MV-4-11 (cell line): ENCODE results near the gene DNAH6.
"Not testable (repeated sequence)": the region's sequence is repeated elsewhere in the genome, so short reads cannot be mapped to it uniquely, and the experiment has no call there.

Experiments
- DNase-seq: peaks from one replicate; lab custom pipeline; 2025; lab: John Stamatoyannopoulos, UW

Gene DNAH6

GRCh38 chr2:84497285-84497684 is 19.0 kb upstream of the DNAH6 start:
- DNase-seq, result no peak

GRCh38 chr2:84498150-84498799 is 18.0 kb upstream of the DNAH6 start:
- DNase-seq, result no peak

GRCh38 chr2:84511024-84511423 is 5.3 kb upstream of the DNAH6 start:
- not testable (repeated sequence) for DNase-seq

GRCh38 chr2:84515788-84516187 is 510 bp upstream of the DNAH6 start:
- no peak for DNase-seq

- no peak for DNase-seq
These were observed 3.1 kb downstream of the DNAH6 start for GRCh38 chr2:84519332-84519957.

GRCh38 chr2:84526562-84526961 is 10.3 kb downstream of the DNAH6 start:
- DNase-seq, result no peak

GRCh38 chr2:84527137-84528129 is 11.1 kb downstream of the DNAH6 start:
- DNase-seq, result no peak

GRCh38 chr2:84532291-84532690 is 16.0 kb downstream of the DNAH6 start:
- DNase-seq, result no peak

- DNase-seq, result no peak
These were observed 17.9 kb downstream of the DNAH6 start for GRCh38 chr2:84534225-84534624.

GRCh38 chr2:84537251-84537650 is 21.0 kb downstream of the DNAH6 start:
- no peak for DNase-seq

- no peak for DNase-seq
These were observed 23.4 kb downstream of the DNAH6 start for GRCh38 chr2:84539729-84540128.

- DNase-seq, result no peak
These were observed 28.7 kb downstream of the DNAH6 start for GRCh38 chr2:84545005-84545404.

GRCh38 chr2:84546551-84546950 is 30.3 kb downstream of the DNAH6 start:
- DNase-seq, result no peak

GRCh38 chr2:84548303-84548702 is 32.0 kb downstream of the DNAH6 start:
- no peak for DNase-seq

- no peak for DNase-seq
These were observed 34.6 kb downstream of the DNAH6 start for GRCh38 chr2:84550916-84551315.

GRCh38 chr2:84551526-84551925 is 35.2 kb downstream of the DNAH6 start:
- DNase-seq, result not testable (repeated sequence)

- DNase-seq, result no peak
These were observed 39.9 kb downstream of the DNAH6 start for GRCh38 chr2:84556190-84556589.

GRCh38 chr2:84559838-84560237 is 43.5 kb downstream of the DNAH6 start:
- no peak for DNase-seq

- DNase-seq, result no peak
These were observed 63.4 kb downstream of the DNAH6 start for GRCh38 chr2:84579661-84580060.

GRCh38 chr2:84603911-84604310 is 87.6 kb downstream of the DNAH6 start:
- DNase-seq, result no peak

GRCh38 chr2:84613082-84613481 is 96.8 kb downstream of the DNAH6 start:
- DNase-seq, result no peak

GRCh38 chr2:84619794-84620371 is 103.6 kb downstream of the DNAH6 start:
- no peak for DNase-seq
